Measurements from ENCODE around the gene KRT31.
"Not testable (repeated sequence)": the region's sequence is repeated elsewhere in the genome, so short reads cannot be mapped to it uniquely, and the experiment has no call there.

Gene KRT31

DNA sequence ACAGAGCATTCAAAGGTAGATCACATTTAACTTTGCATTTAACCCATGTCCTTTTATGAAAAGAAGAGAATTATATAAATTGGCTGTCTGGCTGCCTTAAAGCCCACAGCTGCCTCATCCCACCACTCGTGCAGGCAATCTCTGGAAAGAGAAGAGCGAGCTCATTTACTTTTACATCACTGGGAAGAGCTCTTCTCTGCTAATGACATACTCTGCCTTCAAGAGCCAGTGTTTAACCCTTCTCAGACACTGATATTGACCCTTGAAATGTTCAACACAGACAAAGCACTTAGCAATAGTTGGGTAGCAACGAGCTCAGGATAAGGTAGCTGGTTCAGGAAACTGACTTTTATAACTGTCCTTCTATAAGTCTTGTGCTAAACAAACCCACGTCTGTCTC lies 36.6 kb upstream of the KRT31 start:
- no peak for ATAC-seq (ENCODE audit: low read depth)
- H3K36me3 ChIP-seq (ENCODE audit: low read depth): no peaks in the 10 kb centered on the region
- no peak overlapping the region for H3K4me3 ChIP-seq (ENCODE audit: severe bottlenecking)
- H3K4me1 ChIP-seq (ENCODE audit: insufficient read depth, poor library complexity, severe bottlenecking): no peaks in the 10 kb centered on the region
- TF ChIP-seq, protein P1, sequence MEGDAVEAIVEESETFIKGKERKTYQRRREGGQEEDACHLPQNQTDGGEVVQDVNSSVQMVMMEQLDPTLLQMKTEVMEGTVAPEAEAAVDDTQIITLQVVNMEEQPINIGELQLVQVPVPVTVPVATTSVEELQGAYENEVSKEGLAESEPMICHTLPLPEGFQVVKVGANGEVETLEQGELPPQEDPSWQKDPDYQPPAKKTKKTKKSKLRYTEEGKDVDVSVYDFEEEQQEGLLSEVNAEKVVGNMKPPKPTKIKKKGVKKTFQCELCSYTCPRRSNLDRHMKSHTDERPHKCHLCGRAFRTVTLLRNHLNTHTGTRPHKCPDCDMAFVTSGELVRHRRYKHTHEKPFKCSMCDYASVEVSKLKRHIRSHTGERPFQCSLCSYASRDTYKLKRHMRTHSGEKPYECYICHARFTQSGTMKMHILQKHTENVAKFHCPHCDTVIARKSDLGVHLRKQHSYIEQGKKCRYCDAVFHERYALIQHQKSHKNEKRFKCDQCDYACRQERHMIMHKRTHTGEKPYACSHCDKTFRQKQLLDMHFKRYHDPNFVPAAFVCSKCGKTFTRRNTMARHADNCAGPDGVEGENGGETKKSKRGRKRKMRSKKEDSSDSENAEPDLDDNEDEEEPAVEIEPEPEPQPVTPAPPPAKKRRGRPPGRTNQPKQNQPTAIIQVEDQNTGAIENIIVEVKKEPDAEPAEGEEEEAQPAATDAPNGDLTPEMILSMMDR (IDR thresholded peaks at IDR 0.05; ENCODE audit: poor library complexity, severe bottlenecking): no peak
- H3K27me3 ChIP-seq (ENCODE audit: insufficient read depth, poor library complexity, severe bottlenecking): no peaks in the 10 kb centered on the region
- H3K27ac ChIP-seq (ENCODE audit: poor library complexity, severe bottlenecking): no peak overlapping the region
- no peaks in the 10 kb centered on the region for H3K9me3 ChIP-seq (ENCODE audit: severe bottlenecking)
- DNase-seq (ENCODE audit: low spot score): no peak

GRCh38 chr17:41433586-41433985 lies 36.2 kb upstream of the KRT31 start:
- ATAC-seq (ENCODE audit: low read depth) (no peak), DNase-seq (ENCODE audit: low spot score) (no peak)
- Histone ChIP-seq H3K9me3 (ENCODE audit: severe bottlenecking) (no peaks in the 10 kb centered on the region), H3K27ac (ENCODE audit: poor library complexity, severe bottlenecking) (no peak overlapping the region), H3K4me1 (ENCODE audit: insufficient read depth, poor library complexity, severe bottlenecking) (no peaks in the 10 kb centered on the region), H3K27me3 (ENCODE audit: insufficient read depth, poor library complexity, severe bottlenecking) (no peaks in the 10 kb centered on the region), H3K4me3 (ENCODE audit: severe bottlenecking) (no peak overlapping the region), H3K36me3 (ENCODE audit: low read depth) (no peaks in the 10 kb centered on the region)
- TF ChIP-seq, protein P1 (IDR thresholded peaks at IDR 0.05; ENCODE audit: poor library complexity, severe bottlenecking): no peak

DNA sequence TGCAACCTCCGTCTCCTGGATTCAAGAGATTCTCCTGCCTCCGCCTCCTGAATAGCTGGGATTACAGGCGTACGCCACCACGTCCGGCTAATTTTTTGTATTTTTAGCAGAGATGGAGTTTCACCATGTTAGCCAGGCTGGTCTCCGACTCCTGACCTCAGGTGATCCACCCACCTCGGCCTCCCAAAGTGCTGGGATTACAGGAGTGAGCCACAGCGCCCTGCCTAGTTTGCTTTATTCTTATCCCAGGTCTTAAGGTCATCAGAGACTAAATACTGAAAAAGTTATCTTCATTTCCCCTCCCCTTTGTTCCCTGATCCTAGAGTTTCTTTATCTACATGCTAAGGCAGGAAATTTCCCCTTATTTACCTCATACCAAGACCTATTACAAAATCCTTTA lies 33.0 kb upstream of the KRT31 start:
- H3K36me3 ChIP-seq (ENCODE audit: low read depth); H3K9me3 ChIP-seq (ENCODE audit: severe bottlenecking); H3K4me3 ChIP-seq (ENCODE audit: severe bottlenecking); DNase-seq (ENCODE audit: low spot score); H3K27me3 ChIP-seq (ENCODE audit: insufficient read depth, poor library complexity, severe bottlenecking); ATAC-seq (ENCODE audit: low read depth); H3K4me1 ChIP-seq (ENCODE audit: insufficient read depth, poor library complexity, severe bottlenecking); H3K27ac ChIP-seq (ENCODE audit: poor library complexity, severe bottlenecking): not testable (repeated sequence)

GRCh38 chr17:41429667-41430066 lies 32.3 kb upstream of the KRT31 start:
- Histone ChIP-seq H3K36me3 (ENCODE audit: low read depth) (no peaks in the 10 kb centered on the region), H3K4me1 (ENCODE audit: insufficient read depth, poor library complexity, severe bottlenecking) (no peaks in the 10 kb centered on the region), H3K27ac (ENCODE audit: poor library complexity, severe bottlenecking) (no peak overlapping the region), H3K27me3 (ENCODE audit: insufficient read depth, poor library complexity, severe bottlenecking) (no peaks in the 10 kb centered on the region), H3K9me3 (ENCODE audit: severe bottlenecking) (no peaks in the 10 kb centered on the region), H3K4me3 (ENCODE audit: severe bottlenecking) (no peak overlapping the region)
- no peak for DNase-seq (ENCODE audit: low spot score)
- no peak for ATAC-seq (ENCODE audit: low read depth)
- TF ChIP-seq, protein P1 (IDR thresholded peaks at IDR 0.05; ENCODE audit: poor library complexity, severe bottlenecking): no peak

GRCh38 chr17:41428591-41429291 lies 31.3 kb upstream of the KRT31 start:
- Histone ChIP-seq H3K4me1 (ENCODE audit: insufficient read depth, poor library complexity, severe bottlenecking) (no peaks in the 10 kb centered on the region), H3K27me3 (ENCODE audit: insufficient read depth, poor library complexity, severe bottlenecking) (no peaks in the 10 kb centered on the region), H3K36me3 (ENCODE audit: low read depth) (no peaks in the 10 kb centered on the region), H3K4me3 (ENCODE audit: severe bottlenecking) (no peak overlapping the region), H3K9me3 (ENCODE audit: severe bottlenecking) (no peaks in the 10 kb centered on the region), H3K27ac (ENCODE audit: poor library complexity, severe bottlenecking) (no peak overlapping the region)
- DNase-seq (ENCODE audit: low spot score) (no peak), ATAC-seq (ENCODE audit: low read depth) (no peak)
- TF ChIP-seq, protein P1 (IDR thresholded peaks at IDR 0.05; ENCODE audit: poor library complexity, severe bottlenecking): no peak

Data from RWPE2 (cell line).